Sigmoid colon (tissue), 7 donors: Measurements from ENCODE around the gene SDR42E1. TPM values are rescaled to one million over a fixed set of nuclear protein-coding genes. Genes with fewer than 3 reads are reported as not detected.

Experiments used
- DNase-seq: peaks from one replicate; pipeline ENCODE4 v3.0.0-alpha.2; 2019
- H3K27ac ChIP-seq, 4 donors: fragments of 200-600 bp; sonication (generic); one replicate each; pipeline ENCODE4 v1.5.1; 2016 to 2019; ENCODE audit warnings: mild to moderate bottlenecking in 1 of 4
- H3K27me3 ChIP-seq, 3 donors: fragments of 200-600 bp; sonication (generic); one replicate each; pipeline ENCODE4 v1.5.1; 2019; ENCODE audit warnings: mild to moderate bottlenecking in 1 of 3
- H3K36me3 ChIP-seq, 4 donors: fragments of 200-600 bp; sonication (generic); one replicate each; pipeline ENCODE4 v1.5.1; 2016 to 2019
- H3K4me1 ChIP-seq, 4 donors: fragments of 200-600 bp; sonication (generic); one replicate each; pipeline ENCODE4 v1.5.1; 2017 to 2019
- H3K4me3 ChIP-seq, 4 donors: fragments of 200-600 bp; sonication (generic); one replicate each; pipeline ENCODE4 v1.5.1; 2017 to 2019; ENCODE audit warnings: mild to moderate bottlenecking in 2 of 4, moderate library complexity in 1 of 4
- H3K9me3 ChIP-seq, 4 donors: fragments of 200-600 bp in 3 of 4; sonication (generic) in 3 of 4; one replicate each; pipeline versions ENCODE4 v1.5.1 to v1.6.1; 2013 to 2019
- CTCF ChIP-seq, 4 experiments: fragments of 450-650 bp in 3 of 4; fragments of 200-600 bp in 1 of 4; IDR thresholded peaks; one replicate each; pipeline ENCODE4 v1.5.1; 2016 to 2019; ENCODE audit warnings: antibody characterized with exemption in 4 of 4, mild to moderate bottlenecking in 3 of 4, moderate library complexity in 2 of 4
- EP300 ChIP-seq, 4 donors: sonication (generic); formaldehyde crosslinking; IDR thresholded peaks; one replicate each; pipeline ENCODE4 v1.6.1; 2017; ENCODE audit warnings: antibody characterized with exemption in 4 of 4
- POLR2A ChIP-seq, 2 donors: fragments of 450-650 bp; IDR thresholded peaks; one replicate each; pipeline ENCODE4 v1.6.1; 2016; ENCODE audit warnings: antibody characterized with exemption in 2 of 2, mild to moderate bottlenecking in 2 of 2, moderate library complexity in 2 of 2
- POLR2AphosphoS5 ChIP-seq, 4 donors: sonication (generic); formaldehyde crosslinking; IDR thresholded peaks; one replicate each; pipeline ENCODE4 v1.6.1; 2017; ENCODE audit warnings: antibody characterized with exemption in 4 of 4
- WGBS, 2 donors: extraction: QIAGEN DNeasy Blood & Tissue Kit; methylation state at CpG; one replicate each; pipeline ENCODE4 v1.1.7; 2013; 5-methylcytosine and 5-hydroxymethylcytosine counted together
- intact Hi-C: fragments of 100-400 bp; cut with DNase I; formaldehyde crosslinking; loops from one replicate; pipeline ENCODE4 v1.15.1; 2023
- polyA plus RNA-seq, 3 donors: library from polyadenylated mRNA; stranded (reverse); fragments of 200-250 nt; gene quantifications; one replicate each; pipeline ENCODE4 v1.2.3, GENCODE V29; 2013
- total RNA-seq, 4 donors: library from RNA; depleted of rRNA; stranded (reverse); fragments of >200 nt; gene quantifications; one replicate each; pipeline ENCODE4 v1.1.0, GENCODE V29; 2016
- donor health status: healthy with polysubstance abuse.
- donor health status: Bipolar disorder and iron deficiency.
- donor health status: healthy.

Gene SDR42E1
- total and polyA plus RNA-seq, 7 donors = 0.49 to 3.2 (median 1.7) TPM

GRCh38 chr16:82049484-82049883, 38.2 kb upstream of the SDR42E1 start:
- no peak for DNase-seq
- H3K9me3 ChIP-seq = no peaks in the 10 kb centered on the region
- H3K4me3 ChIP-seq = no peak overlapping the region
- intact Hi-C loops = no loop called here
- 32 to 60% methylated on average over 1 of the region's 1 CpG for WGBS, 2 donors
- H3K27ac ChIP-seq = no peak overlapping the region
- no peak for TF ChIP-seq POLR2AphosphoS5 (IDR thresholded peaks at IDR 0.05)
- no peak for TF ChIP-seq EP300 (IDR thresholded peaks at IDR 0.05)
- no peak for TF ChIP-seq CTCF (IDR thresholded peaks at IDR 0.05)
- TF ChIP-seq POLR2A (IDR thresholded peaks at IDR 0.05) = no peak
- H3K27me3 ChIP-seq = no peaks in the 10 kb centered on the region
- H3K36me3 ChIP-seq = no peaks in the 10 kb centered on the region
- H3K4me1 ChIP-seq = no peaks in the 10 kb centered on the region

DNA sequence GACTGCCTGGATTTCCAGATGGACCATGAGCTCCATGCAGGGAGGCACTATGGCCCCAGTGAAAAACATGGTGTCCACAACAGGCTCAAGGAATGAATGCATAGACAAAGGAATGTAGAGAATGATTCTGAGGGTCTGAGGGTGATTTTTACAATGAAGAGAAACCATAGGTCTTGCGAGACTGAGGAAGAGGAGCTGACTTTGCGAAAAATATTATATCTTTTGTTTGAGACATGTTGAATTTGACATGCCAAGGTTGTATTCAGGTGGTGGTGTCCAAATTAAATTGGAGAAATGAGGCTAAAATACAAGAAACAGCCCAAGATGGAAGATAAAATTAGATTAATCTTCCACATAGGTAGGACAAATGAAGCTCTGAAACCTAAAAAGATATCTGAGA, 36.5 kb upstream of the SDR42E1 start:
- no peak for DNase-seq
- 96 to 97% methylated on average over 2 of the region's 2 CpGs for WGBS, 2 donors
- no peaks in the 10 kb centered on the region for H3K36me3 ChIP-seq
- no peaks in the 10 kb centered on the region for H3K9me3 ChIP-seq
- intact Hi-C loops = no loop called here
- no peak overlapping the region for H3K27ac ChIP-seq
- H3K27me3 ChIP-seq = no peaks in the 10 kb centered on the region
- no peaks in the 10 kb centered on the region for H3K4me1 ChIP-seq
- H3K4me3 ChIP-seq = no peak overlapping the region
- TF ChIP-seq POLR2AphosphoS5 (IDR thresholded peaks at IDR 0.05) (no peak), POLR2A (IDR thresholded peaks at IDR 0.05) (no peak), EP300 (IDR thresholded peaks at IDR 0.05) (no peak), CTCF (IDR thresholded peaks at IDR 0.05) (no peak)

- Histone ChIP-seq H3K4me3 (no peak overlapping the region), H3K27me3 (no peaks in the 10 kb centered on the region), H3K27ac (no peak overlapping the region), H3K36me3 (no peaks in the 10 kb centered on the region), H3K9me3 (no peaks in the 10 kb centered on the region), H3K4me1 (no peaks in the 10 kb centered on the region)
- 88 to 93% methylated on average over 2 of the region's 2 CpGs for WGBS, 2 donors
- intact Hi-C loops = no loop called here
- no peak for TF ChIP-seq CTCF (IDR thresholded peaks at IDR 0.05)
- TF ChIP-seq EP300 (IDR thresholded peaks at IDR 0.05) = no peak
- no peak for TF ChIP-seq POLR2AphosphoS5 (IDR thresholded peaks at IDR 0.05)
- no peak for TF ChIP-seq POLR2A (IDR thresholded peaks at IDR 0.05)
- no peak for DNase-seq
These were observed 36.1 kb upstream of the SDR42E1 start for GRCh38 chr16:82047374-82047773.

DNA sequence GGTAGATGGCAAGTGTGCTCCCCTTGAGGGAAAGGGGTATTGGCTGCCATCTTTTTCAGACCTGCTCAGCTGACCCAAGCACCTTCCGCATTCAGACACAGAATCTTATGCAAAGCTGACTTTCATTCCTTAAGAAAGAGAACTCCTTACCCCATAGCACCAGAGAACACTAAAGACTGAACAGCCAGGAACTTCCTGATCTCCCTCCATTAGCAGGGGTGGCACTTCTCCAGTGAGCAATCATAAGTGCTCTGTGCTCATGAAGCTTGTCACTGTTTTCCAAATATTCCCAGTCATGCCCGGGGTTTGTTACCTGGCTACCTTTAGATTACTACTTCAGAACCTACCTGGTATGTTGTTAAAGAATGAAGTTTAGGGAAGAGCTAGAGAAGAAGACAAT, 35.7 kb upstream of the SDR42E1 start:
- Histone ChIP-seq H3K36me3 (no peaks in the 10 kb centered on the region), H3K27ac (no peak overlapping the region), H3K4me3 (no peak overlapping the region), H3K9me3 (no peaks in the 10 kb centered on the region), H3K4me1 (no peaks in the 10 kb centered on the region), H3K27me3 (no peaks in the 10 kb centered on the region)
- no peak for TF ChIP-seq EP300 (IDR thresholded peaks at IDR 0.05)
- no peak for TF ChIP-seq POLR2A (IDR thresholded peaks at IDR 0.05)
- no peak for TF ChIP-seq POLR2AphosphoS5 (IDR thresholded peaks at IDR 0.05)
- TF ChIP-seq CTCF (IDR thresholded peaks at IDR 0.05) = no peak
- 66 to 94% methylated on average over 2 of the region's 2 CpGs for WGBS, 2 donors
- intact Hi-C loops = no loop called here
- no peak for DNase-seq

DNA sequence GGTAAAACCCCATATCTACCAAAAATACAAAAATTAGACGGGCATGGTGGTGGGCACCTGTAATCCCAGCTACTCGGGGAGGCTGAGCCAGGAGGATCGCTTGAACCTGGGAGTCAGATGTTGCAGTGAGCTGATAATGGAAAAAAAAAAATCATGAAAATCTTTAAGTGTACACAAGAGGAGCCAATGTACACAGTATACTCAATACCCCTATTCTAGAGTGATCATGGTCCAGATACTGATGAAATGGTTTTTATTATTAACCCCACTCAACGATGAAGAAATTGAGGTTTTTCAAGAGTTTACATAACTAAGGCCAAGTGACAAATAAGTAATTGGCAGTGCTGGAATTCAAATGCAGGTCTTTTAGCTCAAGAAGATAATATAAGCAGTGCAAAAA, 35.3 kb upstream of the SDR42E1 start:
- no peak for TF ChIP-seq POLR2AphosphoS5 (IDR thresholded peaks at IDR 0.05)
- no peak for TF ChIP-seq POLR2A (IDR thresholded peaks at IDR 0.05)
- no peak for TF ChIP-seq EP300 (IDR thresholded peaks at IDR 0.05)
- no peak for TF ChIP-seq CTCF (IDR thresholded peaks at IDR 0.05)
- WGBS, 2 donors = 92% methylated on average over 4 of the region's 4 CpGs
- Histone ChIP-seq H3K27me3 (no peaks in the 10 kb centered on the region), H3K27ac (no peak overlapping the region), H3K9me3 (no peaks in the 10 kb centered on the region), H3K4me1 (no peaks in the 10 kb centered on the region), H3K4me3 (no peak overlapping the region), H3K36me3 (no peaks in the 10 kb centered on the region)
- no peak for DNase-seq
- intact Hi-C loops = no loop called here
